PC-9 (cell line): ENCODE data around the gene TPRG1L.

Experiments used
- EZH2 ChIP-seq: fragments of 200-600 bp; sonication (generic); IDR thresholded peaks from 2 replicates; pipeline ENCODE4 v1.8.0; 2017; ENCODE audit warnings: antibody characterized with exemption, low read depth
- TF ChIP-seq, protein P1 (sequence below): fragments of 200-600 bp; sonication (generic); conservative IDR thresholded peaks from 2 replicates; pipeline ENCODE4 v1.6.1; 2017; ENCODE audit warnings: mixed run types, antibody characterized with exemption, mild to moderate bottlenecking, moderate library complexity

DNA sequence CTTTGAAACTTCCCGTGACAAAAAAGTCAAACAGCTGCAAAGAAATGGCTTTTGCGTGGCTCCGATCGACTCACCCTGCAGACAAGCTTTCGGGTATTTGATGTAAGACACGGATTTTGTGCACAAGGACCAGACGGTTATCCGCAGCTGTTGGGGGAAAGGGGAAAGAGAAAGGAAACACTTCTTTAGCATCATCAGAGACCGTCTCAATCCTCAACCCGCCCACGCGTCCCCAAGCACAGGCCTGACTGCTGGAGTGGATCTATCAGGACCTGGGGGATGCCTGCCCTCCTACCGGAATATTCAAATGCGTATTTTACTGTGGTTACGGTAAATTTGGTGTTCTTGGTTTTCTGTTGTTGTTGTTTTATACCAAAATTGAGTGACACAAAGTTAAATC lies 13.9 kb downstream of the TPRG1L start:
- TF ChIP-seq EZH2 = no peak
- TF ChIP-seq, protein P1, sequence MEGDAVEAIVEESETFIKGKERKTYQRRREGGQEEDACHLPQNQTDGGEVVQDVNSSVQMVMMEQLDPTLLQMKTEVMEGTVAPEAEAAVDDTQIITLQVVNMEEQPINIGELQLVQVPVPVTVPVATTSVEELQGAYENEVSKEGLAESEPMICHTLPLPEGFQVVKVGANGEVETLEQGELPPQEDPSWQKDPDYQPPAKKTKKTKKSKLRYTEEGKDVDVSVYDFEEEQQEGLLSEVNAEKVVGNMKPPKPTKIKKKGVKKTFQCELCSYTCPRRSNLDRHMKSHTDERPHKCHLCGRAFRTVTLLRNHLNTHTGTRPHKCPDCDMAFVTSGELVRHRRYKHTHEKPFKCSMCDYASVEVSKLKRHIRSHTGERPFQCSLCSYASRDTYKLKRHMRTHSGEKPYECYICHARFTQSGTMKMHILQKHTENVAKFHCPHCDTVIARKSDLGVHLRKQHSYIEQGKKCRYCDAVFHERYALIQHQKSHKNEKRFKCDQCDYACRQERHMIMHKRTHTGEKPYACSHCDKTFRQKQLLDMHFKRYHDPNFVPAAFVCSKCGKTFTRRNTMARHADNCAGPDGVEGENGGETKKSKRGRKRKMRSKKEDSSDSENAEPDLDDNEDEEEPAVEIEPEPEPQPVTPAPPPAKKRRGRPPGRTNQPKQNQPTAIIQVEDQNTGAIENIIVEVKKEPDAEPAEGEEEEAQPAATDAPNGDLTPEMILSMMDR = no peak
